ENCODE data around the gene PEDS1. TPM values are rescaled to one million over a fixed set of nuclear protein-coding genes. Genes with fewer than 3 reads are reported as not detected.
A peak's percentile ranks its signal among the peaks of the same experiment; 100 is the strongest.

PEDS1 gene
- total and polyA plus RNA-seq, 12 donors, result 18.7 to 39.1 (median 29.8) TPM

- no peak for TF ChIP-seq CTCF (IDR thresholded peaks at IDR 0.05)
- no peak for TF ChIP-seq POLR2A (IDR thresholded peaks at IDR 0.05)
- no peak overlapping the region for H3K27ac ChIP-seq
- no peak for DNase-seq
- WGBS, 4 donors, result 89 to 93% (median 92%) methylated on average over 18 of the region's 18 CpGs
- H3K4me3 ChIP-seq, result no peak overlapping the region
- peaks cover 3 to 19% of the 10 kb centered on the region in 2 donors for H3K4me1 ChIP-seq (replicated peaks in 1 of 2)
- no peaks in the 10 kb centered on the region for H3K36me3 ChIP-seq (replicated peaks in 1 of 2)
- no peaks in the 10 kb centered on the region for H3K9me3 ChIP-seq (replicated peaks in 1 of 3)
- intact Hi-C loops (cut with DNase I), result loop anchor here (10.0 kb wide), 1 partner anchor 201 kb away; no protein-coding TSS in a partner anchor
- H3K27me3 ChIP-seq, result no peaks in the 10 kb centered on the region
Measured at GRCh38 chr20:50175938-50176933, 22.7 kb upstream of the PEDS1 start.

GRCh38 chr20:50174456-50174855, 20.9 kb upstream of the PEDS1 start:
- H3K27me3 ChIP-seq, result no peaks in the 10 kb centered on the region
- H3K9me3 ChIP-seq (replicated peaks in 1 of 3), result no peaks in the 10 kb centered on the region
- 51 to 60% (median 54%) methylated on average over 5 of the region's 5 CpGs for whole genome bisulfite sequencing, 4 donors
- H3K4me3 ChIP-seq, result no peak overlapping the region
- H3K4me1 ChIP-seq (replicated peaks in 1 of 2), result peaks cover 3 to 19% of the 10 kb centered on the region in 2 donors
- TF ChIP-seq CTCF (IDR thresholded peaks at IDR 0.05) (no peak), POLR2A (IDR thresholded peaks at IDR 0.05) (peak in 1 of 2 donors; percentile 14)
- H3K36me3 ChIP-seq (replicated peaks in 1 of 2), result no peaks in the 10 kb centered on the region
- DNase-seq, result peak in 2 of 7 donors; percentile 48 to 52
- intact Hi-C loops (cut with DNase I), result loop anchor here (5.0 to 10.0 kb wide), 2 partner anchors 52 to 200 kb away; no protein-coding TSS in a partner anchor
- H3K27ac ChIP-seq, result no peak overlapping the region

GRCh38 chr20:50172347-50173013, 19.0 kb upstream of the PEDS1 start:
- intact Hi-C loops (cut with DNase I), result loop anchor here (5.0 to 10.0 kb wide), 2 partner anchors 50 to 198 kb away; no protein-coding TSS in a partner anchor
- peak overlapping the region; percentile 70 to 93 (median 87) for H3K27ac ChIP-seq

More at GRCh38 chr20:50172347-50173013, 19.0 kb upstream of the PEDS1 start:
- WGBS, 4 donors, result 3 to 9% (median 5%) methylated on average over 13 to 36 of the region's 36 CpGs
- TF ChIP-seq POLR2A (IDR thresholded peaks at IDR 0.05) (peak; percentile 70 to 93), CTCF (IDR thresholded peaks at IDR 0.05) (no peak)
- H3K4me3 ChIP-seq, result peak overlapping the region in 3 of 4 donors; percentile 33 to 68 (median 60)
- peak; percentile 87 to 95 (median 92) for DNase-seq
- no peaks in the 10 kb centered on the region for H3K27me3 ChIP-seq
- H3K9me3 ChIP-seq (replicated peaks in 1 of 3), result no peaks in the 10 kb centered on the region
- H3K36me3 ChIP-seq (replicated peaks in 1 of 2), result no peaks in the 10 kb centered on the region
- H3K4me1 ChIP-seq (replicated peaks in 1 of 2), result peaks cover 3 to 16% of the 10 kb centered on the region in 2 donors
